OCI-LY3 (cell line): ENCODE measurements around the gene AMN.

ENCODE experiments used
- H2AFZ ChIP-seq: fragments of 200-600, 300-600 bp; shearing (Covaris generic); 2 replicates; pipeline ENCODE4 v1.6.0; 2014; ENCODE audit warnings: antibody characterized with exemption, low read depth, low read length
- H3K27ac ChIP-seq: fragments of 200-600, 300-600 bp; sonication (generic); 2 replicates; pipeline ENCODE4 v1.5.1; 2014; ENCODE audit warnings: mild to moderate bottlenecking, low read length, moderate library complexity, mixed read lengths
- H3K27me3 ChIP-seq: fragments of 200-600, 300-600 bp; sonication (generic); 2 replicates; pipeline ENCODE4 v1.6.1; 2014; ENCODE audit warnings: low read depth, low read length, mixed read lengths
- H3K36me3 ChIP-seq: fragments of 200-600, 300-600 bp; sonication (generic); replicated peaks from 2 replicates; pipeline ENCODE3; 2014; ENCODE audit warnings: low read depth, low read length, mixed read lengths
- H3K4me1 ChIP-seq: fragments of 300-600, 200-600 bp; sonication (generic); 2 replicates; pipeline ENCODE4 v1.6.1; 2014; ENCODE audit warnings: low read length, mixed read lengths
- H3K4me2 ChIP-seq: fragments of 200-600, 300-600 bp; sonication (generic); 2 replicates; pipeline ENCODE4 v1.6.1; 2014; ENCODE audit warnings: low read length, mixed read lengths
- H3K4me3 ChIP-seq: fragments of 300-600, 200-600 bp; sonication (generic); 2 replicates; pipeline ENCODE4 v1.5.1; 2014; ENCODE audit warnings: antibody characterized with exemption, mild to moderate bottlenecking, low read length, moderate library complexity
- H3K79me2 ChIP-seq: fragments of 300-600, 200-600 bp; shearing (Covaris generic); 2 replicates; pipeline ENCODE4 v1.6.1; 2014; ENCODE audit warnings: mild to moderate bottlenecking, low read length, mixed read lengths
- H3K9ac ChIP-seq: fragments of 300-600, 200-600 bp; shearing (Covaris generic); 2 replicates; pipeline ENCODE4 v1.6.0; 2014; ENCODE audit warnings: mild to moderate bottlenecking, low read length, moderate library complexity
- H3K9me3 ChIP-seq: fragments of 200-600, 300-600 bp; shearing (Covaris generic); 2 replicates; pipeline ENCODE4 v1.6.1; 2014; ENCODE audit warnings: low read length, mixed read lengths; ENCODE audit not compliant: insufficient read depth
- H4K20me1 ChIP-seq: fragments of 200-600, 300-600 bp; sonication (generic); 2 replicates; pipeline ENCODE4 v1.6.1; 2016; ENCODE audit warnings: low read length, mixed read lengths; ENCODE audit not compliant: insufficient read depth
- EZH2phosphoT487 ChIP-seq: fragments of 200-600 bp; shearing (Covaris generic); IDR thresholded peaks from 2 replicates; pipeline ENCODE4 v1.6.1; 2018; ENCODE audit warnings: antibody characterized with exemption, mixed run types, low read depth
- TF ChIP-seq, protein P1 (sequence below): fragments of 200-600, 300-600 bp; sonication (generic); IDR thresholded peaks from 2 replicates; pipeline ENCODE4 v1.5.1; 2014; ENCODE audit warnings: antibody characterized with exemption, low read length, low read depth

The AMN gene

DNA sequence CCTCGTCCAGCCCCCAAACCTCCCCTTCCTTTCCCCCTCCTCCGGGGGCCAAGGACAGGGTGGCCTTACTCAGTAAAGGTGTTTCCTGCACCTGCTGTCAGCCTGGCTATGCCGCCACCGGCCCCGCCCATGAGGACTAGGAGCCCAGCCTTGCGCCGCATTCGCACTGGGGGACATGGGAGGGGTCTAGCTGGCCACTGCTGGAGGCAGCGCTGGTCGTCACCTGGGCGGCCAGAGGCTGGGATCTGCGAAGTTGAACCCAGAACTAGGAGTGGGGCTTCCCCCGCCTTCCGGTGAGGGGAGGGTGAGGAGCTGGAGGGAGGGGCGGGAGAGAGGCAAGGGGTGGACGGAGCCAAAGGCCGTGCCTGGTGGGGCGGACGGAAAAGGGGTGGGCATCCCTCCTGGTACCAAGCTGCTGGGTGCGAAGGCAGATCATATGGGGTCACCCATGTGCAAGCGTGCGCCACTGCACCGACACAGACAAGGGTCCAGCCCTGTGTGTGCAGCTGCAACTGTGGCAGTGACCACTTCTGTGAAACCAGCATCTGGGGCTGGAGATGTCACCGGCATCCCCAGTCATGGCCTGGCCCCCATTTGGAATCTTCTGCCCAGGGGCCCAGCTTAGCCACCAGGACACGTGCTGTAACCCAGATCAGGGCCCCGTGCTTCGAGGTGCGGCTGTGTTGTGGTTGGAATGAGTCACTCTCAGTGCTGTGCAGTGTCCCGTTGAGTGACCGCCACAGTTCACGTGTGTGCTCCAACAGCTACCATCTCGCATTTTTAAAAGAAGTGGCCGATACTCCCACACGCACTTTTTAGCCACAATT lies 8.5 kb downstream of the AMN start:
- TF ChIP-seq, protein P1, sequence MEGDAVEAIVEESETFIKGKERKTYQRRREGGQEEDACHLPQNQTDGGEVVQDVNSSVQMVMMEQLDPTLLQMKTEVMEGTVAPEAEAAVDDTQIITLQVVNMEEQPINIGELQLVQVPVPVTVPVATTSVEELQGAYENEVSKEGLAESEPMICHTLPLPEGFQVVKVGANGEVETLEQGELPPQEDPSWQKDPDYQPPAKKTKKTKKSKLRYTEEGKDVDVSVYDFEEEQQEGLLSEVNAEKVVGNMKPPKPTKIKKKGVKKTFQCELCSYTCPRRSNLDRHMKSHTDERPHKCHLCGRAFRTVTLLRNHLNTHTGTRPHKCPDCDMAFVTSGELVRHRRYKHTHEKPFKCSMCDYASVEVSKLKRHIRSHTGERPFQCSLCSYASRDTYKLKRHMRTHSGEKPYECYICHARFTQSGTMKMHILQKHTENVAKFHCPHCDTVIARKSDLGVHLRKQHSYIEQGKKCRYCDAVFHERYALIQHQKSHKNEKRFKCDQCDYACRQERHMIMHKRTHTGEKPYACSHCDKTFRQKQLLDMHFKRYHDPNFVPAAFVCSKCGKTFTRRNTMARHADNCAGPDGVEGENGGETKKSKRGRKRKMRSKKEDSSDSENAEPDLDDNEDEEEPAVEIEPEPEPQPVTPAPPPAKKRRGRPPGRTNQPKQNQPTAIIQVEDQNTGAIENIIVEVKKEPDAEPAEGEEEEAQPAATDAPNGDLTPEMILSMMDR, result no peak
- TF ChIP-seq EZH2phosphoT487, result no peak
- Histone ChIP-seq H4K20me1 (no peaks in the 10 kb centered on the region), H2AFZ (no peak overlapping the region), H3K9me3 (no peaks in the 10 kb centered on the region), H3K4me3 (no peak overlapping the region), H3K79me2 (no peaks in the 10 kb centered on the region), H3K9ac (no peak overlapping the region), H3K27me3 (no peaks in the 10 kb centered on the region), H3K36me3 (no peaks in the 10 kb centered on the region), H3K4me2 (no peak overlapping the region), H3K27ac (no peak overlapping the region), H3K4me1 (no peaks in the 10 kb centered on the region)

DNA sequence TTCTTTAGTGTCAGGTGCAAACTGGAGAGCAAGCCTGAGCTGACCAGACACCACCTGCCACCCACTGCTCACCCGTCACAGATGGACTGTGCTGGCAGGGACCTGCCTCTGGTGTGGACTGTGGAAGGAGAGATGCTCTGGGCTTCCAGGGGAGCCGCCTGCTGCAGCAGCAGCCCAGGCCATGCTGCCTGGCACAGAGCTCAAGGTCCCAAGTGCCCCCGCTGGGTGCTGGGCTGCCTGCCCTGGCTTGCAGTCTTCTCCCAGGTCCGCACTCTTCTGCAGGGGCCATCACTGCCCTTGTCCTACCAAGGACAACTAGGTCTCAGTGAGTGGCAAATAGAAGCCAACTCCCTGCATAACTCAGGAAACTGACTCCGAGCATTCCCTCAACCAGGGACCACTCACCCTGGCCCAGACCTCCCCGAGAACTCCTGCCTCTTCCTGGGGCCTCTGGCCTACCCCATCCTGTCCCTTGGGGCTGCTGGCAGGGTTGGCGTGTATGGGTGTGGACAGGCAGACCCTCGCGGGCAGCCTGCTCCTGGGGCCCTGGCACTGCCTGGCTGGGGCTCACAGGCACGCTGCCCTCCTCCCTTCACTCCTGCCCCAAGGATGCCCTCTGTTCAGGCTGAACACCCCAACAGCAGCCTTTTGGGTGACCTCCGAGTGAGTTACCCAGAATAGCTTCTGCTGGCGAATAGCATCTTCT lies 9.3 kb downstream of the AMN start:
- Histone ChIP-seq H3K79me2 (no peaks in the 10 kb centered on the region), H3K4me2 (no peak overlapping the region), H2AFZ (no peak overlapping the region), H4K20me1 (no peaks in the 10 kb centered on the region), H3K4me3 (no peak overlapping the region), H3K4me1 (no peaks in the 10 kb centered on the region), H3K27ac (no peak overlapping the region), H3K36me3 (no peaks in the 10 kb centered on the region), H3K9ac (no peak overlapping the region), H3K27me3 (no peaks in the 10 kb centered on the region), H3K9me3 (no peaks in the 10 kb centered on the region)
- TF ChIP-seq EZH2phosphoT487, result no peak
- TF ChIP-seq, protein P1, result no peak

DNA sequence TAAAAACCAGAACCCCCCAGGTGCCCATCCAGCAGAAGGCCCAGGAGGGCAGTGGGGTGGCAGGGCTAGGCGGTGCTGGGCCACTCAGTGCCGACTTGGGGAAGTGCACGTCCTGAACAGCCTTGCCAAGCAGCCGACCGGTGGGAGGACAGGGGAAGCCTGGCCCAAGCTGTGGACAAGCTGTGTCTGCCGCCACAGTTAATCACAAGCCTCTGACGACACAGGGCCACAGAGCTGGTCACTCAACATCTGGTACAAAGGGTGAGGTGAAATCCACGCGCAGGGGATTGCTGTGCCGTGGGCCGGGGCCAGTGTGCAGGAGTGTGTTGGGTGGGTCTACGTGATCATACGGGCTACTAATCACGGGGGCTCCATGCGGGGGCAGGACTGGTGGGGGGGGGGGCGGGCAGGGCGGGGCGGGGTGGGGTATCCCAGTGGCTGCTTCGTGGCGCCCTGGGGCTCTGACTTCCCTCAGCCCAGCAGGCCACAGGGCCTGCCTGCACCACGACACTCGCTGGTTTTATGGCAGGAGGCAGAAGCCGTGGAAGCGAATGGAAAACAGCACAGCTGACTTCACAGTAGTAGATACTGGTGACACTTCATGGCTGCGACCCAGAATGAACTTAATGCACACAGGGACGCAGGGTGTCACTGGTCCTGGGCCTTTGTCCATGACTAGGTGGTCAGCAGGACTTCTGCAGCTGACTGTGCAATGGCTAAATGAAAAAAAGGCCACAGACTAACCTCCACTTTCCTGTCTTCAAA lies 10.2 kb downstream of the AMN start:
- no peak for TF ChIP-seq EZH2phosphoT487
- TF ChIP-seq, protein P1, result no peak
- H3K27ac ChIP-seq, result no peak overlapping the region
- no peaks in the 10 kb centered on the region for H3K79me2 ChIP-seq
- H3K4me3 ChIP-seq, result no peak overlapping the region
- H2AFZ ChIP-seq, result no peak overlapping the region
- no peaks in the 10 kb centered on the region for H3K4me1 ChIP-seq
- H4K20me1 ChIP-seq, result no peaks in the 10 kb centered on the region
- no peaks in the 10 kb centered on the region for H3K36me3 ChIP-seq
- H3K9me3 ChIP-seq, result no peaks in the 10 kb centered on the region
- H3K9ac ChIP-seq, result no peak overlapping the region
- H3K27me3 ChIP-seq, result no peaks in the 10 kb centered on the region
- H3K4me2 ChIP-seq, result no peak overlapping the region
